ENCODE results near the gene MAGEA6.
"Not testable (repeated sequence)": the region's sequence is repeated elsewhere in the genome, so short reads cannot be mapped to it uniquely, and the experiment has no call there.

GRCh38 chrX:152759544-152759943 lies 9.9 kb downstream of the MAGEA6 start:
- not testable (repeated sequence) for TF ChIP-seq POLR2A, CTCF (IDR thresholded peaks at IDR 0.05)
